ENCODE data around the gene RNF224. TPM values are rescaled to one million over a fixed set of nuclear protein-coding genes. Genes with fewer than 3 reads are reported as not detected.
A peak's percentile ranks its signal among the peaks of the same experiment; 100 is the strongest.

The RNF224 gene
- total RNA-seq, 1 experiment from 2014 or later, result 0.30 TPM

- DNase-seq (ENCODE audit: low read depth, low spot score), result no peak
- ChIA-PET CTCF (interaction anchor here (1.0 to 2.8 kb wide), 10 partner anchors 9 to 189 kb away, joined by 3 to 43 read pairs (median 8); partner anchors contain the start of genes ANAPC2, CYSRT1, NPDC1 and RNF224), POLR2A (interaction anchor here (1.0 to 1.3 kb wide), 3 partner anchors 8 to 149 kb away, joined by 3 to 4 read pairs (median 4); partner anchors contain the start of genes MAN1B1 and RNF224), RAD21 (ENCODE audit: low non-redundant PET in 1 of 2, low total read pairs in 2 of 2, uncharacterized antibody in 2 of 2, unreplicated experiment in 2 of 2) (no interaction called here)
- Histone ChIP-seq H3K4me3 (replicated peaks in 1 of 2; ENCODE audit: low read depth in 1 of 2, low read length in 2 of 2) (no peak overlapping the region), H3K9ac (ENCODE audit: low read length) (no peak overlapping the region), H3K4me1 (ENCODE audit: control insufficient read depth in 1 of 2, insufficient read depth in 2 of 2, low read length in 2 of 2) (peaks cover 23 to 39% of the 10 kb centered on the region in 2 experiments), H3K27me3 (ENCODE audit: insufficient read depth, low read length) (no peaks in the 10 kb centered on the region), H3K4me2 (ENCODE audit: low read length) (peak overlapping the region; percentile 79; the same call in 1 of the 2 replicates), H3K9me3 (ENCODE audit: control insufficient read depth in 1 of 2, insufficient read depth in 1 of 2, low read depth in 1 of 2, low read length in 2 of 2) (no peaks in the 10 kb centered on the region), H3K79me2 (ENCODE audit: insufficient read depth, low read length) (peaks cover 15% of the 10 kb centered on the region), H3K36me3 (ENCODE audit: control insufficient read depth in 1 of 2, insufficient read depth in 2 of 2, low read length in 2 of 2) (no peaks in the 10 kb centered on the region), H3K27ac (ENCODE audit: low read depth, low read length) (no peak overlapping the region), H2AFZ (ENCODE audit: low read depth, low read length, poor library complexity, severe bottlenecking) (no peak overlapping the region), H4K20me1 (ENCODE audit: insufficient read depth) (no peaks in the 10 kb centered on the region), H3K9me2 (ENCODE audit: insufficient read depth) (no peaks in the 10 kb centered on the region)
- TF ChIP-seq ZNF274 (IDR thresholded peaks at IDR 0.05; ENCODE audit: low read depth, low read length) (no peak), EZH2 (IDR thresholded peaks at IDR 0.05) (no peak)
- TF ChIP-seq, protein P1, sequence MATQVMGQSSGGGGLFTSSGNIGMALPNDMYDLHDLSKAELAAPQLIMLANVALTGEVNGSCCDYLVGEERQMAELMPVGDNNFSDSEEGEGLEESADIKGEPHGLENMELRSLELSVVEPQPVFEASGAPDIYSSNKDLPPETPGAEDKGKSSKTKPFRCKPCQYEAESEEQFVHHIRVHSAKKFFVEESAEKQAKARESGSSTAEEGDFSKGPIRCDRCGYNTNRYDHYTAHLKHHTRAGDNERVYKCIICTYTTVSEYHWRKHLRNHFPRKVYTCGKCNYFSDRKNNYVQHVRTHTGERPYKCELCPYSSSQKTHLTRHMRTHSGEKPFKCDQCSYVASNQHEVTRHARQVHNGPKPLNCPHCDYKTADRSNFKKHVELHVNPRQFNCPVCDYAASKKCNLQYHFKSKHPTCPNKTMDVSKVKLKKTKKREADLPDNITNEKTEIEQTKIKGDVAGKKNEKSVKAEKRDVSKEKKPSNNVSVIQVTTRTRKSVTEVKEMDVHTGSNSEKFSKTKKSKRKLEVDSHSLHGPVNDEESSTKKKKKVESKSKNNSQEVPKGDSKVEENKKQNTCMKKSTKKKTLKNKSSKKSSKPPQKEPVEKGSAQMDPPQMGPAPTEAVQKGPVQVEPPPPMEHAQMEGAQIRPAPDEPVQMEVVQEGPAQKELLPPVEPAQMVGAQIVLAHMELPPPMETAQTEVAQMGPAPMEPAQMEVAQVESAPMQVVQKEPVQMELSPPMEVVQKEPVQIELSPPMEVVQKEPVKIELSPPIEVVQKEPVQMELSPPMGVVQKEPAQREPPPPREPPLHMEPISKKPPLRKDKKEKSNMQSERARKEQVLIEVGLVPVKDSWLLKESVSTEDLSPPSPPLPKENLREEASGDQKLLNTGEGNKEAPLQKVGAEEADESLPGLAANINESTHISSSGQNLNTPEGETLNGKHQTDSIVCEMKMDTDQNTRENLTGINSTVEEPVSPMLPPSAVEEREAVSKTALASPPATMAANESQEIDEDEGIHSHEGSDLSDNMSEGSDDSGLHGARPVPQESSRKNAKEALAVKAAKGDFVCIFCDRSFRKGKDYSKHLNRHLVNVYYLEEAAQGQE (IDR thresholded peaks at IDR 0.05; ENCODE audit: low read depth), result no peak
- BruUV-seq (replicated peaks), result no TSS peak
- ATAC-seq, result no peak
- intact Hi-C loops (cut with micrococcal nuclease), result no loop called here
Measured at GRCh38 chr9:137235424-137236237, 8.3 kb downstream of the RNF224 start.

Data from HCT116 (cell line).